Uterus (tissue), 2 donors: ENCODE data around the gene VSIR.

Experiments used
- POLR2A ChIP-seq, 2 donors: fragments of 450-650 bp; IDR thresholded peaks; one replicate each; pipeline ENCODE4 v1.6.1; 2016; ENCODE audit warnings: antibody characterized with exemption in 2 of 2, mild to moderate bottlenecking in 1 of 2, moderate library complexity in 1 of 2
- TF ChIP-seq, protein P1 (sequence below), 4 experiments: fragments of 200-600 bp in 2 of 4; fragments of 450-650 bp in 2 of 4; sonication (generic) in 2 of 4; IDR thresholded peaks; one replicate each; pipeline ENCODE4 v1.5.1; 2016 to 2019; ENCODE audit warnings: antibody characterized with exemption in 4 of 4, mild to moderate bottlenecking in 2 of 4, moderate library complexity in 1 of 4

DNA sequence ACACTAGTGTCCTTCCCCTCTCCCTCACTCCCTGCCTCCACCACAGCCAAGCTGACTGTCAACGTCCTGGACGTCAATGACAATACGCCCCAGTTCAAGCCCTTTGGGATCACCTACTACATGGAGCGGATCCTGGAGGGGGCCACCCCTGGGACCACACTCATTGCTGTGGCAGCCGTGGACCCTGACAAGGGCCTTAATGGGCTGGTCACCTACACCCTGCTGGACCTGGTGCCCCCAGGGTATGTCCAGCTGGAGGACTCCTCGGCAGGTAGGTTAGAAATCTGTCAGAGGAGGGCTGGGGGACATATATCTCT, 24.9 kb upstream of the VSIR start:
- TF ChIP-seq, protein P1, sequence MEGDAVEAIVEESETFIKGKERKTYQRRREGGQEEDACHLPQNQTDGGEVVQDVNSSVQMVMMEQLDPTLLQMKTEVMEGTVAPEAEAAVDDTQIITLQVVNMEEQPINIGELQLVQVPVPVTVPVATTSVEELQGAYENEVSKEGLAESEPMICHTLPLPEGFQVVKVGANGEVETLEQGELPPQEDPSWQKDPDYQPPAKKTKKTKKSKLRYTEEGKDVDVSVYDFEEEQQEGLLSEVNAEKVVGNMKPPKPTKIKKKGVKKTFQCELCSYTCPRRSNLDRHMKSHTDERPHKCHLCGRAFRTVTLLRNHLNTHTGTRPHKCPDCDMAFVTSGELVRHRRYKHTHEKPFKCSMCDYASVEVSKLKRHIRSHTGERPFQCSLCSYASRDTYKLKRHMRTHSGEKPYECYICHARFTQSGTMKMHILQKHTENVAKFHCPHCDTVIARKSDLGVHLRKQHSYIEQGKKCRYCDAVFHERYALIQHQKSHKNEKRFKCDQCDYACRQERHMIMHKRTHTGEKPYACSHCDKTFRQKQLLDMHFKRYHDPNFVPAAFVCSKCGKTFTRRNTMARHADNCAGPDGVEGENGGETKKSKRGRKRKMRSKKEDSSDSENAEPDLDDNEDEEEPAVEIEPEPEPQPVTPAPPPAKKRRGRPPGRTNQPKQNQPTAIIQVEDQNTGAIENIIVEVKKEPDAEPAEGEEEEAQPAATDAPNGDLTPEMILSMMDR (IDR thresholded peaks at IDR 0.05): no peak
- TF ChIP-seq POLR2A (IDR thresholded peaks at IDR 0.05): no peak
